Activated CD8-positive, alpha-beta T cell treated with anti-CD3 and anti-CD28 coated beads for 36 hours (primary cell): ENCODE measurements around the gene C2orf68. TPM values are rescaled to one million over a fixed set of nuclear protein-coding genes. Genes with fewer than 3 reads are reported as not detected.
A peak's percentile ranks its signal among the peaks of the same experiment; 100 is the strongest.

ENCODE experiments used
- ATAC-seq: fragments of 200-7000 bp; cut with Tn5 transposase; one replicate; pipeline ENCODE4 v1.10.0; 2021; ENCODE audit warnings: mild to moderate bottlenecking, moderate library complexity
- CTCF ChIA-PET: fragments of 350-600 bp; sonication (Branson Sonifier 250); formaldehyde crosslinking; loops from one replicate; lab custom pipeline; 2021; ENCODE audit warnings: antibody characterized with exemption; lab: Charles Lee
- POLR2A ChIA-PET: fragments of 350-600 bp; sonication (Branson Sonifier 250); formaldehyde crosslinking; loops from one replicate; lab custom pipeline; 2021; ENCODE audit warnings: antibody characterized with exemption; lab: Charles Lee
- DNase-seq: peaks from one replicate; pipeline ENCODE4 v3.0.0-alpha.2; 2020
- H3K27ac Mint-ChIP-seq: one replicate; pipeline ENCODE4 v1.8.0; 2021; ENCODE audit warnings: mild to moderate bottlenecking, mixed read lengths
- H3K27me3 Mint-ChIP-seq: one replicate; pipeline ENCODE4 v1.8.0; 2021; ENCODE audit warnings: mixed read lengths
- H3K36me3 Mint-ChIP-seq: one replicate; pipeline ENCODE4 v1.8.0; 2021; ENCODE audit warnings: low read depth, mixed read lengths
- H3K4me1 Mint-ChIP-seq: one replicate; pipeline ENCODE4 v1.8.0; 2021; ENCODE audit warnings: low read depth, mixed read lengths
- H3K4me3 Mint-ChIP-seq: one replicate; pipeline ENCODE4 v1.8.0; 2021; ENCODE audit warnings: mild to moderate bottlenecking, moderate library complexity, mixed read lengths
- H3K9me3 Mint-ChIP-seq: one replicate; pipeline ENCODE4 v1.8.0; 2021; ENCODE audit warnings: mixed read lengths
- intact Hi-C: fragments of 100-400 bp; cut with micrococcal nuclease; formaldehyde crosslinking; loops from one replicate; pipeline ENCODE4 v1.10.0; 2022
- total RNA-seq, 2 experiments: library from RNA; stranded (reverse); gene quantifications; one replicate each; pipeline ENCODE4 v1.2.3, GENCODE V29; 2021
- TF ChIP-seq, protein P1 (sequence below): fragments of 200-600 bp; IDR thresholded peaks from one replicate; pipeline ENCODE4 v1.8.0; 2022; ENCODE audit warnings: antibody characterized with exemption, mild to moderate bottlenecking

C2orf68 gene
- total RNA-seq, 2 experiments from 2014 or later, result 25.4 to 29.1 TPM

DNA sequence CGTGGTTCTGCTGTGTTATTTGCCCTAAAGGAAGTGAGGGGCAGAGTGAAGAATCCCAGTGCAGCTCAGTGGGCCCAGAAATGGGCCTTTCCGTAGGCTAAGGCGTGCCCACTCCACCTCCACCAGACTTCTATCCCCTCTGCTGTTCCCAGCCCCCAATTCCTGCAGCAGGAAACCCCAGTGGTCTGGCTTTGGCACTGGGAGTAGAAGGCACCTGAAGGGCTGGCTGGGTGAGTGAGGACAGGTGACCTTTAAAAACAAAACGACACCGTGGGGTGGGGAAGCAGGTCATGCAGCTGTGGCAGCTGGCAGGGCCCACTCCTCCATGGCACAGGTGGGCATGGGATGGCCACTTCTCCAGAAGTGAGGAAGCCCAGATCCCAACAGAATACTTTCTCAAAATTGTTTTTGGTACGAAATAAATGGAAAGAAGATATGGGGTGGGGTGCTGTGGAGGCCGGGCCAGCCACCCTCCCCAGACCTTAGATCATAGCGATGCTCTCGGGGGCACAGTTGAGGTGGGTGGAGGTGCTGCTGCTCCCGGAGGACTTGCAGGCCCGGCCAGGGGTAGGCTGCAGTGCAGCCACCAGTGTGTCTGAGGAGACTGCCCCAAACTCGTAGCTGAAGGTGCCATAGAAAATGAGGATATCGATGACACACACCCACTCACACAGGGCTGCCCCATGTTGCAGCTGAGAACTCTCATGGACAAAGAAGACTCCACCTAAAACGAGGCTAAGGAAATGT lies 13.1 kb downstream of the C2orf68 start:
- peaks cover 45% of the 10 kb centered on the region for H3K4me1 Mint-ChIP-seq
- intact Hi-C loops, result no loop called here
- H3K4me3 Mint-ChIP-seq, result no peak overlapping the region
- no peaks in the 10 kb centered on the region for H3K9me3 Mint-ChIP-seq
- ATAC-seq, result no peak
- POLR2A ChIA-PET, result interaction anchor here (1.3 to 5.4 kb wide), 4 partner anchors 11 to 273 kb away, joined by 5 to 21 read pairs (median 10); partner anchors contain the start of genes C2orf68 and USP39
- CTCF ChIA-PET, result interaction anchor here (0.9 to 4.1 kb wide), 2 partner anchors 8 to 38 kb away, joined by 3 to 14 read pairs; no protein-coding TSS in a partner anchor
- TF ChIP-seq, protein P1, sequence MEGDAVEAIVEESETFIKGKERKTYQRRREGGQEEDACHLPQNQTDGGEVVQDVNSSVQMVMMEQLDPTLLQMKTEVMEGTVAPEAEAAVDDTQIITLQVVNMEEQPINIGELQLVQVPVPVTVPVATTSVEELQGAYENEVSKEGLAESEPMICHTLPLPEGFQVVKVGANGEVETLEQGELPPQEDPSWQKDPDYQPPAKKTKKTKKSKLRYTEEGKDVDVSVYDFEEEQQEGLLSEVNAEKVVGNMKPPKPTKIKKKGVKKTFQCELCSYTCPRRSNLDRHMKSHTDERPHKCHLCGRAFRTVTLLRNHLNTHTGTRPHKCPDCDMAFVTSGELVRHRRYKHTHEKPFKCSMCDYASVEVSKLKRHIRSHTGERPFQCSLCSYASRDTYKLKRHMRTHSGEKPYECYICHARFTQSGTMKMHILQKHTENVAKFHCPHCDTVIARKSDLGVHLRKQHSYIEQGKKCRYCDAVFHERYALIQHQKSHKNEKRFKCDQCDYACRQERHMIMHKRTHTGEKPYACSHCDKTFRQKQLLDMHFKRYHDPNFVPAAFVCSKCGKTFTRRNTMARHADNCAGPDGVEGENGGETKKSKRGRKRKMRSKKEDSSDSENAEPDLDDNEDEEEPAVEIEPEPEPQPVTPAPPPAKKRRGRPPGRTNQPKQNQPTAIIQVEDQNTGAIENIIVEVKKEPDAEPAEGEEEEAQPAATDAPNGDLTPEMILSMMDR, result no peak
- DNase-seq, result no peak
- no peaks in the 10 kb centered on the region for H3K27me3 Mint-ChIP-seq
- H3K27ac Mint-ChIP-seq, result peak overlapping the region; percentile 32
- H3K36me3 Mint-ChIP-seq, result peaks cover 13% of the 10 kb centered on the region

DNA sequence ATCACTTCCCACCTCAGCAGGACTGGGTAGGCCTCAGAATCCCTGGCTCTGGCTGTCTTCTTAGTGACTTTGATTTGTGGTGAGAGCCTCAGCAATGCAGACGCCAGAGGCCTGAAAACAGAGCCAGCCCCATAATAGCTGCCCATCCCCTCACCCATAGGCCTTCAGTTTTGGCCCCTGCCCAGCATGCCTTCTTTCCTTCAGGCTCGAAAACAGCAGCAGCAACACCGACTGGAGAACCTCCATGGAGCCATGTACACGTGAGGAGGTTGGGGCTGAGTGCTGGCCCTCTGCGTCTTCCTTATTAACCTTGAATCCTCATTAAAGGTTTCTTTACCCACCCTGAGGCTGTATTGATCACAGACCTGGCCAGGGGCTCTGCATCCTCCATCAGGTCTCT lies 14.6 kb downstream of the C2orf68 start:
- TF ChIP-seq, protein P1, result no peak
- peaks cover 41% of the 10 kb centered on the region for H3K4me1 Mint-ChIP-seq
- POLR2A ChIA-PET, result interaction anchor here (0.9 to 1.8 kb wide), 7 partner anchors 10 to 32 kb away, joined by 3 to 7 read pairs (median 4); partner anchors contain the start of genes USP39 and VAMP8
- H3K27ac Mint-ChIP-seq, result peak overlapping the region; percentile 58
- H3K4me3 Mint-ChIP-seq, result peak overlapping the region; percentile 88
- no peaks in the 10 kb centered on the region for H3K27me3 Mint-ChIP-seq
- CTCF ChIA-PET, result interaction anchor here (1.9 to 4.1 kb wide), 2 partner anchors 8 to 40 kb away, joined by 8 to 14 read pairs; no protein-coding TSS in a partner anchor
- intact Hi-C loops, result no loop called here
- peaks cover 11% of the 10 kb centered on the region for H3K36me3 Mint-ChIP-seq
- ATAC-seq (no peak), DNase-seq (no peak)
- H3K9me3 Mint-ChIP-seq, result no peaks in the 10 kb centered on the region

DNA sequence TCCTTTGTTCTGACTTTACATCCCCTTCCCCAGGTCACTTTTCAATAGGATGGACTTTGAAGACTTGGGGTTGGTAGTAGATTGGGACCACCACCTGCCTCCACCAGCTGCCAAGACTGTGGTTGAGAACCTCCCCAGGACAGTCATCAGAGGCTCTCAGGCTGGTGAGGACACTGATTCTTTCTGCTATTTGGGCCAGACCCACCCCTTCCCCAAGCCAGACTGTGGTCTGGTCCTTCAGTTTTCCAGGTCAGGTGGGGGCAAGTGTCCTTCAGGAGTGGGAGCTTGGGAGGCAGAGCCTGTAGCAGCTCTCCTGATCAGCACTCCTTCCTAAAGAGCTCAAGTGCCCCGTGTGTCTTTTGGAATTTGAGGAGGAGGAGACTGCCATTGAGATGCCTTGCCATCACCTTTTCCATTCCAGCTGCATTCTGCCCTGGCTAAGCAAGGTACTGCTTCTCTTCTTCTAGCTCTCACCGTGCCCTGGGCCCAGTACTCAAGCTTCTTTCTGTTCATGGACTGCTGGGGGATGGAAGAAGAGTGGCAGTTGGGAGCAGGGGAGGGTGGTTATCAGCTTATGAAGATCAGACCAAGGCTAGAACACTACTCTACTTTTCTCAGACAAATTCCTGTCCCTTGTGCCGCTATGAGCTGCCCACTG lies 15.3 kb downstream of the C2orf68 start:
- no peaks in the 10 kb centered on the region for H3K9me3 Mint-ChIP-seq
- POLR2A ChIA-PET, result interaction anchor here (0.9 to 3.3 kb wide), 12 partner anchors 10 to 168 kb away, joined by 3 to 13 read pairs (median 4); partner anchors contain the start of genes GGCX, USP39, VAMP5 and VAMP8
- peaks cover 36% of the 10 kb centered on the region for H3K4me1 Mint-ChIP-seq
- H3K27ac Mint-ChIP-seq, result peak overlapping the region; percentile 58
- peak overlapping the region; percentile 88 for H3K4me3 Mint-ChIP-seq
- H3K27me3 Mint-ChIP-seq, result no peaks in the 10 kb centered on the region
- CTCF ChIA-PET, result interaction anchor here (0.7 to 4.1 kb wide), 4 partner anchors 9 to 178 kb away, joined by 3 to 14 read pairs (median 6); no protein-coding TSS in a partner anchor
- ATAC-seq (no peak), DNase-seq (no peak)
- H3K36me3 Mint-ChIP-seq, result peaks cover 11% of the 10 kb centered on the region
- TF ChIP-seq, protein P1, result no peak
- intact Hi-C loops, result no loop called here

DNA sequence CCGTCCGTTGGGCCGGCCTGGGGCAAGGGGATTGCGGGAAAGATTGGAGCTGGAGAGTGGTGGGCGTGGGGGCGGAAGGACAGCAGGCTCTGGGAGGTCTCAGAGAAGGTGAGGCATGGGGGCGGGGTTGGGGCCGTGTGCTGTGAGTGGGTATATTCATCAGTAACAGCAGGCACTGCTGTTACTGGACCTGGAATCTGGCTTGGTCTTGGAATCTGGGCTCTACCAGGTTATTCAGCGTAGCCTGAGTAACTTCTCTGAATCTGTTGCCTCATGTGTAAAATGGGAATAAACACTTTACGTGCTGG lies 15.9 kb downstream of the C2orf68 start:
- ATAC-seq (peak; percentile 32), DNase-seq (peak; percentile 71)
- intact Hi-C loops, result no loop called here
- POLR2A ChIA-PET, result interaction anchor here (1.0 to 3.3 kb wide), 11 partner anchors 8 to 167 kb away, joined by 3 to 13 read pairs (median 6); partner anchors contain the start of genes GGCX, USP39, VAMP5 and VAMP8
- Mint-ChIP-seq H3K27ac (peak overlapping the region; percentile 98), H3K4me1 (peaks cover 36% of the 10 kb centered on the region), H3K9me3 (no peaks in the 10 kb centered on the region), H3K36me3 (peaks cover 11% of the 10 kb centered on the region), H3K4me3 (peak overlapping the region; percentile 88), H3K27me3 (no peaks in the 10 kb centered on the region)
- TF ChIP-seq, protein P1, result no peak
- CTCF ChIA-PET, result interaction anchor here (0.7 to 4.1 kb wide), 8 partner anchors 9 to 177 kb away, joined by 3 to 14 read pairs (median 5); partner anchors contain the start of gene VAMP8
